ENCODE data around the gene TMEM101. TPM values are rescaled to one million over a fixed set of nuclear protein-coding genes. Genes with fewer than 3 reads are reported as not detected.

Gene TMEM101
- total RNA-seq, 6 experiments from 2014 or later, result 6.7 to 23.6 (median 10.9) TPM

- peaks cover 0 to 15% (median 0%) of the 10 kb centered on the region in 4 donors for H3K4me1 ChIP-seq
- DNase-seq (no peak), ATAC-seq (no peak)
- H3K27ac ChIP-seq, result no peak overlapping the region
- intact Hi-C loops (cut with DNase I), result loop anchor here (5.0 to 10.0 kb wide), 2 partner anchors 37 to 90 kb away; partner anchors contain the start of gene MPP2 (in 1 of the 2)
- H3K9me3 ChIP-seq, result no peaks in the 10 kb centered on the region
- peak overlapping the region in 1 of 3 donors; percentile 25 for H3K4me3 ChIP-seq
- no peaks in the 10 kb centered on the region for H3K36me3 ChIP-seq
- TF ChIP-seq, protein P1, sequence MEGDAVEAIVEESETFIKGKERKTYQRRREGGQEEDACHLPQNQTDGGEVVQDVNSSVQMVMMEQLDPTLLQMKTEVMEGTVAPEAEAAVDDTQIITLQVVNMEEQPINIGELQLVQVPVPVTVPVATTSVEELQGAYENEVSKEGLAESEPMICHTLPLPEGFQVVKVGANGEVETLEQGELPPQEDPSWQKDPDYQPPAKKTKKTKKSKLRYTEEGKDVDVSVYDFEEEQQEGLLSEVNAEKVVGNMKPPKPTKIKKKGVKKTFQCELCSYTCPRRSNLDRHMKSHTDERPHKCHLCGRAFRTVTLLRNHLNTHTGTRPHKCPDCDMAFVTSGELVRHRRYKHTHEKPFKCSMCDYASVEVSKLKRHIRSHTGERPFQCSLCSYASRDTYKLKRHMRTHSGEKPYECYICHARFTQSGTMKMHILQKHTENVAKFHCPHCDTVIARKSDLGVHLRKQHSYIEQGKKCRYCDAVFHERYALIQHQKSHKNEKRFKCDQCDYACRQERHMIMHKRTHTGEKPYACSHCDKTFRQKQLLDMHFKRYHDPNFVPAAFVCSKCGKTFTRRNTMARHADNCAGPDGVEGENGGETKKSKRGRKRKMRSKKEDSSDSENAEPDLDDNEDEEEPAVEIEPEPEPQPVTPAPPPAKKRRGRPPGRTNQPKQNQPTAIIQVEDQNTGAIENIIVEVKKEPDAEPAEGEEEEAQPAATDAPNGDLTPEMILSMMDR (IDR thresholded peaks at IDR 0.05), result no peak
- no peak for TF ChIP-seq POLR2A (IDR thresholded peaks at IDR 0.05)
- WGBS (ENCODE audit: insufficient coverage, low coverage, low lambda C conversion rate, missing lambda C conversion rate), result 15% methylated on average over 12 of the region's 12 CpGs
- H3K27me3 ChIP-seq, result no peaks in the 10 kb centered on the region
Observed at GRCh38 chr17:43995150-43995471, 19.7 kb downstream of the TMEM101 start.

GRCh38 chr17:43994272-43995149 lies 20.3 kb downstream of the TMEM101 start:
- peak overlapping the region; percentile 25 to 44 (median 39) for H3K4me3 ChIP-seq
- WGBS (ENCODE audit: insufficient coverage, low coverage, low lambda C conversion rate, missing lambda C conversion rate), result 7% methylated on average over 29 of the region's 52 CpGs
- H3K36me3 ChIP-seq, result no peaks in the 10 kb centered on the region
- H3K4me1 ChIP-seq, result peaks cover 0 to 11% (median 0%) of the 10 kb centered on the region in 4 donors
- intact Hi-C loops (cut with DNase I), result loop anchor here (5.0 to 10.0 kb wide), 3 partner anchors 38 to 90 kb away; partner anchors contain the start of genes MPP2 (in 1 of the 2) and PPY (in 1 of the 2)
- H3K9me3 ChIP-seq, result no peaks in the 10 kb centered on the region
- TF ChIP-seq, protein P1 (IDR thresholded peaks at IDR 0.05), result peak; percentile 87 to 94 (median 92)
- TF ChIP-seq POLR2A (IDR thresholded peaks at IDR 0.05), result no peak
- DNase-seq, result peak; percentile 71 to 77 (median 73)
- no peak overlapping the region for H3K27ac ChIP-seq
- peak; percentile 88 to 95 (median 93) for ATAC-seq
- no peaks in the 10 kb centered on the region for H3K27me3 ChIP-seq

- Histone ChIP-seq H3K27ac (no peak overlapping the region), H3K4me1 (peaks cover 0 to 8% (median 0%) of the 10 kb centered on the region in 4 donors), H3K27me3 (no peaks in the 10 kb centered on the region), H3K4me3 (no peak overlapping the region), H3K36me3 (no peaks in the 10 kb centered on the region), H3K9me3 (no peaks in the 10 kb centered on the region)
- 89% methylated on average over 11 of the region's 14 CpGs for WGBS (ENCODE audit: insufficient coverage, low coverage, low lambda C conversion rate, missing lambda C conversion rate)
- intact Hi-C loops (cut with DNase I), result loop anchor here in 1 of 2 donors (5.0 to 10.0 kb wide), 2 partner anchors 50 to 88 kb away; partner anchors contain the start of genes MPP2 and PPY
- no peak for TF ChIP-seq POLR2A (IDR thresholded peaks at IDR 0.05)
- TF ChIP-seq, protein P1 (IDR thresholded peaks at IDR 0.05), result no peak
- DNase-seq (no peak), ATAC-seq (no peak)
Observed at GRCh38 chr17:43992641-43993040, 22.1 kb downstream of the TMEM101 start.

DNA sequence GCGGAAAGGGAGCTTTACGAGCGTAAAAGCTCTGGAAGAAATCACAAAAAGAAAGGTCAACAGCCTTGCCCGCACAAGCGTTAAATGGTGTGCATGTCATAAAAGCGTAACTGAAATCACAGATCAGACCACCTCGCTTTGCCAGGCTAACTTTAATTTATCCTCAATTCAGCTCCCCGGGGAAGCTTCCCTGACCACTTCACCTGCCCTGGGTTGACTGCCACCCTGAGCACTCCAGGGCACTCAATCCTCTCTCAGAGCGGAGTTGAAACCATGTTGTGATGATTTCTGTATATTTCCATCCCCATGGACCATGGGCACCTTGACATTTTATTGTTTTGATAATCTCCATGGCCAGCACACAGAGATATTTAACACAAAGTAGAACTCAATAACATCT lies 26.5 kb downstream of the TMEM101 start:
- DNase-seq (no peak), ATAC-seq (no peak)
- peaks cover 0 to 12% (median 0%) of the 10 kb centered on the region in 4 donors for H3K4me1 ChIP-seq
- intact Hi-C loops (cut with DNase I), result no loop called here
- no peaks in the 10 kb centered on the region for H3K27me3 ChIP-seq
- TF ChIP-seq, protein P1 (IDR thresholded peaks at IDR 0.05), result no peak
- no peak for TF ChIP-seq POLR2A (IDR thresholded peaks at IDR 0.05)
- H3K27ac ChIP-seq, result no peak overlapping the region
- H3K36me3 ChIP-seq, result no peaks in the 10 kb centered on the region
- WGBS (ENCODE audit: insufficient coverage, low coverage, low lambda C conversion rate, missing lambda C conversion rate), result 95% methylated on average over 8 of the region's 9 CpGs
- no peak overlapping the region for H3K4me3 ChIP-seq
- no peaks in the 10 kb centered on the region for H3K9me3 ChIP-seq
